Neuron (in vitro differentiated cells): ENCODE results near the gene INF2.

ENCODE experiments used
- H2AFZ ChIP-seq: one replicate; pipeline ENCODE4 v1.6.1; 2013; ENCODE audit warnings: low read depth, mild to moderate bottlenecking, inconsistent platforms, low read length, moderate library complexity
- H3K27me3 ChIP-seq: one replicate; pipeline ENCODE4 v1.6.1; 2013; ENCODE audit warnings: low read length; ENCODE audit not compliant: insufficient read depth
- H3K36me3 ChIP-seq: one replicate; pipeline ENCODE4 v1.6.1; 2013; ENCODE audit warnings: low read length; ENCODE audit not compliant: insufficient read depth
- H3K4me1 ChIP-seq: one replicate; pipeline ENCODE4 v1.6.1; 2013; ENCODE audit warnings: low read length; ENCODE audit not compliant: insufficient read depth
- H3K4me3 ChIP-seq: 2 replicates; pipeline ENCODE4 v1.5.1; 2013; ENCODE audit warnings: mild to moderate bottlenecking, low read length, moderate library complexity
- H3K9me3 ChIP-seq: one replicate; pipeline ENCODE4 v1.6.1; 2013; ENCODE audit warnings: low read length

INF2 gene

GRCh38 chr14:104684449-104684821 lies 5.0 kb upstream of the INF2 start:
- no peak overlapping the region for H2AFZ ChIP-seq
- peaks cover 35% of the 10 kb centered on the region for H3K4me1 ChIP-seq
- no peaks in the 10 kb centered on the region for H3K9me3 ChIP-seq
- H3K36me3 ChIP-seq = no peaks in the 10 kb centered on the region
- no peaks in the 10 kb centered on the region for H3K27me3 ChIP-seq
- H3K4me3 ChIP-seq = no peak overlapping the region

GRCh38 chr14:104685216-104685997 lies 4.0 kb upstream of the INF2 start:
- H3K4me1 ChIP-seq = peaks cover 42% of the 10 kb centered on the region
- no peaks in the 10 kb centered on the region for H3K36me3 ChIP-seq
- H3K27me3 ChIP-seq = no peaks in the 10 kb centered on the region
- H3K9me3 ChIP-seq = no peaks in the 10 kb centered on the region
- no peak overlapping the region for H2AFZ ChIP-seq
- no peak overlapping the region for H3K4me3 ChIP-seq

GRCh38 chr14:104685998-104686610 lies 3.3 kb upstream of the INF2 start:
- Histone ChIP-seq H3K4me3 (no peak overlapping the region), H3K36me3 (no peaks in the 10 kb centered on the region), H3K4me1 (peaks cover 45% of the 10 kb centered on the region), H3K9me3 (no peaks in the 10 kb centered on the region), H3K27me3 (no peaks in the 10 kb centered on the region), H2AFZ (no peak overlapping the region)

GRCh38 chr14:104686624-104687517 lies 2.5 kb upstream of the INF2 start:
- H3K4me1 ChIP-seq = peaks cover 38% of the 10 kb centered on the region
- no peaks in the 10 kb centered on the region for H3K36me3 ChIP-seq
- H3K27me3 ChIP-seq = no peaks in the 10 kb centered on the region
- no peaks in the 10 kb centered on the region for H3K9me3 ChIP-seq
- no peak overlapping the region for H2AFZ ChIP-seq
- H3K4me3 ChIP-seq = no peak overlapping the region

DNA sequence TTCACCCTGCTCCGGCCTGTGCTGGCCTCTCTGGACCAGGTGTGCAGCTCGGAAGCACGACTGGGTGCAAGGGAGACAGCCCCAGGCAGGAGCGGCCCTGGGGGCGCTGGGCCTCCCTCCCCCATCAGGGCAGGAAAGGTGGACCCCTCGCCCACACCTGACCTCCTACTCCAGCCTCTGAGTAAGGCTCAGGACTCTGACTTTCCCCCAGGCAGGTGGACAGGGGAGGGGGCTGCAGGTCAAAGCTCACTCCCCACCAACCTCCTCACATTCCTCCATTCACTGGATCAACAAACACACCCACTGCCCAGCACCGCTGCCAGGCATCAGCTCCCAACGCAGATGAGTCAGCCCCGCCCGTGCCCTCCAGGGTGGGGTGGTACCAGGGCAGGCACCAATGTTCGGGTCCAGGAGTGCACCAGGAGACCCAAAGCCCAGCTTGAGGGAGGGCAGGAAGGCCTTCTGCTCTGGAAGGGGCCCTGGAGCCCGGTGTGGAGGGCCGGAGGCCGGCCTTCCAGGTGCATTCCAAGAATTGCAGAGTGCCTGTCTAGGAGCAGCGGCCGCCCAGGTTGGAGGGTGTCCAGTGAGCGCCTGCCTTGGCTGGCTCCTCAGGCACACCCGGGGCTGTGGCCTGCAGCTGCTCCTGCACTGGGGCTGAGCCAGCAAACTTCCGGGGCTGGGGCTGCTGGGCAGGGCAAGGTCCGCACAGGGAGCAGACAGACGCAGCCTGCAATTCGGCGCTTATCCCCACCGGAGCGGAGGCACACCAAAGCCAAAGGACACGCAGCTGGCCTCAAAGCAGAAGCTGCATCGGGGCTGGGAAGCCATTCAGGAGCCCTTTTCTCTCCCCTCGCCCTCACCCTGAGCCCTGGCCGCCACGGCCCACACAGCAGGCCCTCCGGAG lies 1.6 kb upstream of the INF2 start:
- H3K4me3 ChIP-seq = no peak overlapping the region
- H3K36me3 ChIP-seq = no peaks in the 10 kb centered on the region
- no peaks in the 10 kb centered on the region for H3K9me3 ChIP-seq
- H3K27me3 ChIP-seq = no peaks in the 10 kb centered on the region
- no peak overlapping the region for H2AFZ ChIP-seq
- peaks cover 28% of the 10 kb centered on the region for H3K4me1 ChIP-seq

- no peaks in the 10 kb centered on the region for H3K27me3 ChIP-seq
- H3K4me3 ChIP-seq = no peak overlapping the region
- H3K9me3 ChIP-seq = no peaks in the 10 kb centered on the region
- no peak overlapping the region for H2AFZ ChIP-seq
- H3K36me3 ChIP-seq = no peaks in the 10 kb centered on the region
- peaks cover 25% of the 10 kb centered on the region for H3K4me1 ChIP-seq
These were observed 811 bp upstream of the INF2 start for GRCh38 chr14:104688505-104689108.

DNA sequence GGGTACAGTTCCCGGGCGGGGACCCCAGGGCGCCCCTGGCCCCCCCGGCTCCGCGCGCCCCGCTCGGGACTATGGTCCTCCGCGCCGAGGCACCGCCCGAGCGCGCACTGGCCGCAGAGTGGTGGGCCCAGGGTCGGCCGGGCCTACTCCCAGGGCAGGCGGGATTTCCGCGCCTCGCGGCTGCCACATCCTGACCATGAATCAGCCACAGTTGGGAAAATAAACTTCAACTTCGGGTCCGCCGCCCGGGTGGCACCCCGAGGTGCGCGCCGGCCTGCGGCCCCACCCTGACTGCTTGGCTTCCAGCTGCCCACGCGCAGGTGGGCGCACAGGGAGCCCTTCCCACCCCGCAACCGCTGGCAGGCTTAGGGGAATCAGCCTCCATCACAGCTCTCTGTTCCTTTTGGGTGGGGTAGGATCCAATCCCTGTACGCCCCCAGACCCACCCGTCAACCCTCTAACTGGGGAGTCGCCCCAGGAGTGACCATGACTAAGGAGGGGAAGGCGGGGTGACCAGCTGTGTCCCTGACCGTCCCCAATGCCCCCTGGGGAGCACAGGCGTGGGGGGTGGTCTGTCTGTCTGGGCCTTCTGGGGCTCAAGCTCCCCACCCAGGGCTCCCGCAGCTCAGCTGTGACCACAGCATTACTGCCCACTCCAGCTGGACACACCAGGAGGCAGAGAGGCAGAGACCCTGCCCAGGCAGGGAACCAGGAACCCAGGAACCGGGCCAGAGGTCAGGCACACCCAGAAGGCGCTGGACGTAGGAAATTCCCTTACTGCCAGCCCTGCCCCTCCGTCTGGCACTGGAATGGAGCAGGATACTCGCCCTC lies 678 bp downstream of the INF2 start:
- peak overlapping the region; percentile 75 for H3K4me3 ChIP-seq
- H3K9me3 ChIP-seq = no peaks in the 10 kb centered on the region
- H3K27me3 ChIP-seq = no peaks in the 10 kb centered on the region
- peaks cover 25% of the 10 kb centered on the region for H3K4me1 ChIP-seq
- peak overlapping the region; percentile 41 for H2AFZ ChIP-seq
- H3K36me3 ChIP-seq = no peaks in the 10 kb centered on the region

- no peak overlapping the region for H3K4me3 ChIP-seq
- H3K4me1 ChIP-seq = peaks cover 25% of the 10 kb centered on the region
These were observed 1.5 kb downstream of the INF2 start for GRCh38 chr14:104690861-104691455.

GRCh38 chr14:104691546-104692260 lies 2.3 kb downstream of the INF2 start:
- Histone ChIP-seq H3K4me1 (peaks cover 25% of the 10 kb centered on the region), H2AFZ (no peak overlapping the region), H3K4me3 (no peak overlapping the region), H3K9me3 (no peaks in the 10 kb centered on the region), H3K36me3 (peaks cover 6% of the 10 kb centered on the region), H3K27me3 (no peaks in the 10 kb centered on the region)

More at GRCh38 chr14:104690861-104691455, 1.5 kb downstream of the INF2 start:
- H3K36me3 ChIP-seq = no peaks in the 10 kb centered on the region
- H2AFZ ChIP-seq = no peak overlapping the region
- no peaks in the 10 kb centered on the region for H3K9me3 ChIP-seq
- H3K27me3 ChIP-seq = no peaks in the 10 kb centered on the region

GRCh38 chr14:104692261-104692938 lies 3.0 kb downstream of the INF2 start:
- H3K9me3 ChIP-seq = no peaks in the 10 kb centered on the region
- H3K4me1 ChIP-seq = peaks cover 25% of the 10 kb centered on the region
- H3K36me3 ChIP-seq = peaks cover 6% of the 10 kb centered on the region

More at GRCh38 chr14:104692261-104692938, 3.0 kb downstream of the INF2 start:
- Histone ChIP-seq H3K4me3 (no peak overlapping the region), H2AFZ (no peak overlapping the region), H3K27me3 (no peaks in the 10 kb centered on the region)
